HG03565 (cell line): ENCODE results near the gene ADARB2.

Experiments
- ATAC-seq: cut with Tn5 transposase; IDR thresholded peaks from one replicate; pipeline ENCODE4 v1.9.1; 2021; ENCODE audit warnings: mild to moderate bottlenecking, moderate library complexity; ENCODE audit not compliant: unreplicated experiment

ADARB2 gene

GRCh38 chr10:1274701-1275544, 462.4 kb downstream of the ADARB2 start:
- no peak for ATAC-seq

GRCh38 chr10:1274111-1274661, 463.1 kb downstream of the ADARB2 start:
- ATAC-seq, result no peak

GRCh38 chr10:1273372-1274105, 463.8 kb downstream of the ADARB2 start:
- ATAC-seq, result no peak

GRCh38 chr10:1272777-1273161, 464.6 kb downstream of the ADARB2 start:
- no peak for ATAC-seq

GRCh38 chr10:1272079-1272776, 465.1 kb downstream of the ADARB2 start:
- no peak for ATAC-seq

- no peak for ATAC-seq
Measured at GRCh38 chr10:1270906-1271305, 466.4 kb downstream of the ADARB2 start.

- no peak for ATAC-seq
Measured at GRCh38 chr10:1270490-1270889, 466.8 kb downstream of the ADARB2 start.

- no peak for ATAC-seq
Measured at GRCh38 chr10:1268831-1269230, 468.5 kb downstream of the ADARB2 start.

GRCh38 chr10:1267568-1267967, 469.8 kb downstream of the ADARB2 start:
- no peak for ATAC-seq

- no peak for ATAC-seq
Measured at GRCh38 chr10:1267148-1267547, 470.2 kb downstream of the ADARB2 start.

- no peak for ATAC-seq
Measured at GRCh38 chr10:1266033-1266802, 471.1 kb downstream of the ADARB2 start.

- no peak for ATAC-seq
Measured at GRCh38 chr10:1264001-1264400, 473.3 kb downstream of the ADARB2 start.

GRCh38 chr10:1257274-1257673, 480.1 kb downstream of the ADARB2 start:
- no peak for ATAC-seq

GRCh38 chr10:1256432-1256725, 480.9 kb downstream of the ADARB2 start:
- ATAC-seq, result no peak

- no peak for ATAC-seq
Measured at GRCh38 chr10:1255600-1256431, 481.5 kb downstream of the ADARB2 start.

- ATAC-seq, result no peak
Measured at GRCh38 chr10:1255118-1255517, 482.2 kb downstream of the ADARB2 start.

- no peak for ATAC-seq
Measured at GRCh38 chr10:1253523-1254353, 483.6 kb downstream of the ADARB2 start.

- no peak for ATAC-seq
Measured at GRCh38 chr10:1251769-1252168, 485.6 kb downstream of the ADARB2 start.
